Suprapubic skin (tissue), 3 donors: ENCODE measurements around the gene AP1M1.

Source experiments
- EP300 ChIP-seq: sonication (generic); formaldehyde crosslinking; IDR thresholded peaks from one replicate; pipeline ENCODE4 v1.6.1; 2017; ENCODE audit warnings: antibody characterized with exemption
- TF ChIP-seq, protein P1 (sequence below), 2 donors: fragments of 200-600 bp in 1 of 2; fragments of 450-650 bp in 1 of 2; sonication (generic) in 1 of 2; IDR thresholded peaks; one replicate each; pipeline ENCODE4 v1.5.1; 2016 to 2019; ENCODE audit warnings: antibody characterized with exemption in 2 of 2, mild to moderate bottlenecking in 1 of 2, moderate library complexity in 1 of 2

DNA sequence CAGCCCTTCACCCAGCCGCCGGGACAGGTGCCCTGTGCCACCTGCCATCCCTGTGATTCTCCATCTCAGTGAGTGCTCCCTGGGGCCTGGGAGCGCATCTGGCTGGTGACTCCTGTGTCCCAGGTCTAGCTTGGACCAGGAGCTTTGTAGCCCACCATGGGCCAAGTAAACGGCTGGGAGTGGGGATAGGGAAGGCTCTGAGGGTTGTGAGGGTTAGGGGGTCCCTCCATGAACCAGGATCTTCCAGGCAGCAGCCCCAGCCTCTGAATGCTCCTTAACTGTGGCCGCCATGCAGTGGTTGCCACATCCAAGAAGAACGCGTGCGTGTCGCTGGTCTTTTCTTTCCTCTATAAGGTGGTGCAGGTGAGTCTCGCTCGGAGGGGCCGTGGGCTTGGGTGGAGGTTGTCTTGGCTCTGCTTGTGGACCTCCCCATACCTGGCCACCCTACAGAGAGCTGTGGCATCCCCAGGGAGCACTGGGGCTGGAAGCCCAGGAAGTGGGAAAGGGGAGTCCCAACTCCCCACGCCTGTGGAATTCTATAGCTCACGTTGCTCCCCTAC, 8.4 kb downstream of the AP1M1 start:
- TF ChIP-seq, protein P1, sequence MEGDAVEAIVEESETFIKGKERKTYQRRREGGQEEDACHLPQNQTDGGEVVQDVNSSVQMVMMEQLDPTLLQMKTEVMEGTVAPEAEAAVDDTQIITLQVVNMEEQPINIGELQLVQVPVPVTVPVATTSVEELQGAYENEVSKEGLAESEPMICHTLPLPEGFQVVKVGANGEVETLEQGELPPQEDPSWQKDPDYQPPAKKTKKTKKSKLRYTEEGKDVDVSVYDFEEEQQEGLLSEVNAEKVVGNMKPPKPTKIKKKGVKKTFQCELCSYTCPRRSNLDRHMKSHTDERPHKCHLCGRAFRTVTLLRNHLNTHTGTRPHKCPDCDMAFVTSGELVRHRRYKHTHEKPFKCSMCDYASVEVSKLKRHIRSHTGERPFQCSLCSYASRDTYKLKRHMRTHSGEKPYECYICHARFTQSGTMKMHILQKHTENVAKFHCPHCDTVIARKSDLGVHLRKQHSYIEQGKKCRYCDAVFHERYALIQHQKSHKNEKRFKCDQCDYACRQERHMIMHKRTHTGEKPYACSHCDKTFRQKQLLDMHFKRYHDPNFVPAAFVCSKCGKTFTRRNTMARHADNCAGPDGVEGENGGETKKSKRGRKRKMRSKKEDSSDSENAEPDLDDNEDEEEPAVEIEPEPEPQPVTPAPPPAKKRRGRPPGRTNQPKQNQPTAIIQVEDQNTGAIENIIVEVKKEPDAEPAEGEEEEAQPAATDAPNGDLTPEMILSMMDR (IDR thresholded peaks at IDR 0.05), result no peak
- TF ChIP-seq EP300, result no peak
